CD4-positive, alpha-beta T cell treated with Interleukin-10 for 1 hour (primary cell): Measurements from ENCODE around the gene NEUROG3.

Source experiments
- DNase-seq: peaks from one replicate; pipeline ENCODE4 v3.0.0-alpha.2; 2020

Gene NEUROG3

DNA sequence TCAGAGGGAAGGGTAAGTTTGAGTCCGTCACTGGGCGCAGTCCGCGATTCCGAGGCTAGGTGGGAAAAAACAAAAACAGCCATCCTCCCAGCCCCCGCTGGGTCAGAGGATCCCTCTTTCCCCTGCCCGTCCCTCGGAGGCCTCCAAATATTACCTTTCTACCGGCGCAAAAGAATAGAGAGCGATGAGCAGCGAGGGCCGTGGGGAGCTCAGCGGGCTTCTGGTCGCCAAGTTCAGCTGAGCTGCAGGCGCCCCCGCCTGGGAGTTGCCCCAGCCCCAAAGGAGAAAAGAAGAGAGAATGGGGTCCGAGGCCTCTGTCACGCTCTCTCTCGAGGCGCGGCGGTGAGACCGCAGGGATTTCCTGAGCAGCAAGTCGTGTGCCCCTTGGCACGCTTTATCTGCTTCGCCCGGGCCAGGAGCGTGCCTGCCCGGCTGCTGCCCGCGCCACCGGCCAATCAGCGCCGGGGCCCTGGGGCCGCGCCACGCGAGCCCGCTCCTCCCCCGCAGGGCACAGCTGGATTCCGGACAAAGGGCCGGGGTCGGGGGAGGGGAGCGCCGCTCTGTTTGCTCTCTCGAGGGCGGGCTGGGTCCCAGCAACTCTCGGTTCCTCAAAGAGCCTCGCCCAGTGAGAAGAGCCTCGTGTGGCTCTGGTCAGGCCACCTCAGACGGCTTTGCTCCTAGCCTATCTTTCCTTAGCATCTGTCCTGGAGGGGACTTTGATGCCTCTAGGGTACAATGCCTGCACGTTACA lies at the start of gene NEUROG3:
Gene NEUROG3 (minus strand): TSS at position 367 of the 751 bp plus-strand sequence. CDS start 379 bp downstream, outside the sequence.
- DNase-seq = no peak

DNA sequence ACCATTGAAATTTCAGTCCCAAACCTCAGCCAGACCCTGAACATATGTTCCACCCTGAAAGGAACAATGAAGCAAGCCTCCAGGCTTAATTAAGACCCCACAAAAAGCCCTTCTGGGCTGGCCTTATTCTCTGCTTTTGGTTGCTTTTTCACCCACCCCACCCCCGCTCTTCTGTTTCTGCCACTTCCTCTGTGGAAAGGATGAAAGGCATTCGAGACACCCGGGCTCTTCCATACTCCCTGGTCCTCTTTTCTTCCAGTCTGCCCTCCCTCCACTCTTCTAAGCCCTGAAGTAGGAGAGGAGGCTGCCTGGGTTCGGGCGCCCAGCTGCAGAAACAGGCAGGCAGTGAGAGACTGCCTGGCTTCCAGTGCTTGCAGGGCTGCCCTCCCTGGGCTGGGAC lies 47.4 kb upstream of the NEUROG3 start:
- DNase-seq = no peak

- DNase-seq = no peak
Observed at GRCh38 chr10:69619626-69620025, 46.4 kb upstream of the NEUROG3 start.

- no peak for DNase-seq
Observed at GRCh38 chr10:69618746-69619145, 45.5 kb upstream of the NEUROG3 start.

DNA sequence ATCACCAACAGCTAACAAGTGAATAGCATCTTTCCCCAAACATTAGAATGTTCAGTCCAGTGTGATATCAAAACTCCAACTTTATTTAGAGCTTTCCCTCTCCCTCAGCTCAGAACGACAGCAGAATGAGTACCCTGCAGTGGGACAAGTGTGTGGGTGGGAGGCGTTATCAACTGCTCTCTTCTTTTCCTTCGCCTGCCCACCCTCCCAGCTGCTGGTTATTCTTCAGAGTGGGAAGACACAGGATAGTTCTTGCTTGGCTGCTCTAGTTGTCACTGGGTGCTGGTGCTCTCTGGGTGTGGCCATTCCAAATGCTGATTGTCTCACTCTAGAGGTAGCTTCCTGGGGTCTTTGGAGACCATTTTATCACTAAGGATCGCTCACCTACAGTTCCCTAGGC lies 43.1 kb upstream of the NEUROG3 start:
- DNase-seq = no peak

DNA sequence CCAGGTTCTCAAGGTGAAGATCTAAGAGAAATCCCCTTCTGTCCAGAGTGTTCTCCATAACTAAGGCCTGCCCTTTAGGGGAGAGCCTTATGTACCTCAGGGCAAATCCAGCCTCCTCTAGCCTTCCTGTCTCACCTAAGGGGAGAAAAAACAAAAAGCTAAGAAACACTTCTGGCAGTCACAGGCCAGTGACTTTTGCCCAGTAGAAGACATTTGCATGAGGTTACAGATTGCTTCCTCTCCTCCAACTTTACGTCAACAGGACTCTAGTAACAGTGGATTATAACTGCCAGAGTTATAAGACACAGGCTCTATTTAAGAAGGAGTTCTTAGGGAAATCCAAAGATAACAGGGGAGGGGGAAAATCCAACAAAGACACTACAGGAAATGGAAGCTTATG lies 40.9 kb upstream of the NEUROG3 start:
- no peak for DNase-seq

GRCh38 chr10:69612760-69613159 lies 39.5 kb upstream of the NEUROG3 start:
- no peak for DNase-seq

DNA sequence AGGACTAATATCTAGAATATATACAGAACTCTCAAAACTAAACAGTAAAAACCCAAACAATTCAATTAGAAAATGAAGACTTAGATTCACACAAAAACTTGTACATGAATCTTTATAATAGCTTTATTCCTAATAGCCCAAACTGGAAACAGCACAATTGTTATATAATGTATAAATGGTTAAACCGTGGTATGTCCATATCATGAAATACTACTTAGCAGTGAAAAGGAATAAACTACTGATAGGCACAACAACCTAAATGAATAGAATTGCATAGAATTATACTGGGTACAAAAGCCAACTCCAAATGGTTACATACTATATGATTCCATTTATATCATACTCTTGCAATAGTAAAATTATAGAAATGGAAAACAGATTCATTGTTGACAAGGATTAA lies 35.9 kb upstream of the NEUROG3 start:
- DNase-seq = no peak

- no peak for DNase-seq
Observed at GRCh38 chr10:69600761-69601330, 27.6 kb upstream of the NEUROG3 start.

- no peak for DNase-seq
Observed at GRCh38 chr10:69588358-69588757, 15.1 kb upstream of the NEUROG3 start.

- no peak for DNase-seq
Observed at GRCh38 chr10:69584624-69585023, 11.4 kb upstream of the NEUROG3 start.

DNA sequence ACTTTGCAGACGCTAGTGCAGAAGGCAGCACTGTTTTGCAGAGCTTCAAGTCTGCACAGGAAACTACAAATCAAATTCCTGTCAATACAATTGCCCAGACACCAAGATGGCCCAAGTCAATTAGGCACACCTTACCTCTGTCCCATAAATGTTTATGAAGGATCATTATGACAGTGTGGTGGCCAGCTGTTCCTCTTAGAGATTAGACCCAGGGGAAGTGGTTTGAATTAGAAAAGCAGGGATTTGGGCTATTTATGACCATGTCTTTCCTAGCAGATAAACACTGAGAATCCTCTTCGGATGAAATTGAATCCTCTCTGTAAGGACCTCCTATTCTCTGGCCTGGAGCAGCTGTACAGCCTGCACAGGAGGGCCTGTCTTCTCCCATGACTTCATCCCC lies 9.9 kb upstream of the NEUROG3 start:
- no peak for DNase-seq

DNA sequence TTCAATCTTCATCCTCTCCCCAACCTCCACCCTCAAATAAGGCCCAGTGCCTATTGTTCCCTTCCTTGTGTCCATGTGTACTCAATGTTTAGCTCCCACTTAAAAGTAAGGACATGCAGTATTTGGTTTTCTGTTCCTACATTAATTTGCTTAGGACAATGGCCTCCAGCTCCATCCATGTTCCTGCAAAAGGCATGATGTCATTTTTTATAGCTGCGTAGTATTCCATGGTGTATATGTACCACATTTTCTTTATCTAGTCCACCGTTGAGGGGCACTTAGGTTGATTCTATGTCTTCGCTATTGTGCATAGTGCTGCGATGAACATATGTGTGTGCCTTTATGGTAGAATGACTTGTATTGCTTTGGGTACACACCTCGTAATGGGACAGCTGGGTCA lies 7.2 kb upstream of the NEUROG3 start:
- no peak for DNase-seq

DNA sequence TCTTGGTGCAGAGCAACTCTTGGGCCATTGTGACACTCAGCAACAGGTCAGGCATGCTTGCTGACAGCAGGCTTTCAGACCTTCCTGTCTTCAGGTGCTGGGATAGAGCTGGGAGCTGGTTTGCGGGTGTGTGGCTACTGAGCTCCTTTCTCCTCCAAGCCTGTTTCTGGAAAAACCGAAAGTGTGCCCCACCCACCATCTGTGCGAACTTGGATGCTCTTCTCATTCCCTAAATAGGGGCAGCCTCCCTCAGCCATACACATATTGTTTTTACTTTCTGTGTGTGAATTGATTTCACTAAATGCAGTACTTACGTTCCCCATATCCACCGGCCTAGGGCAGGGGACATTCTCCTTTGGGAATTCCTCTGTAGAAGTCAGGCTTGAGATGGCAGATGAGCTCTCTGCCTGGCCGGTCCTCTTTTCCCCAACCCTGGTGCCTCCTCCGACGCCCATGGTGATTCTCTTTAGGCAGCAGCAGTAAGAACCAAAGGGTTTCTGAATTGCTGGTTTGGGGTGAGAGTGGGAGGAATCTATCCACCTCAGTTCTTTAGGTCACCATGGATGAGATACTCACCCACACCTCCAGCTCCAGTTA lies 6.3 kb upstream of the NEUROG3 start:
- DNase-seq = no peak

- no peak for DNase-seq
Observed at GRCh38 chr10:69578508-69578991, 5.3 kb upstream of the NEUROG3 start.

- DNase-seq = no peak
Observed at GRCh38 chr10:69577268-69578232, 4.3 kb upstream of the NEUROG3 start.

- no peak for DNase-seq
Observed at GRCh38 chr10:69576334-69577011, 3.3 kb upstream of the NEUROG3 start.

DNA sequence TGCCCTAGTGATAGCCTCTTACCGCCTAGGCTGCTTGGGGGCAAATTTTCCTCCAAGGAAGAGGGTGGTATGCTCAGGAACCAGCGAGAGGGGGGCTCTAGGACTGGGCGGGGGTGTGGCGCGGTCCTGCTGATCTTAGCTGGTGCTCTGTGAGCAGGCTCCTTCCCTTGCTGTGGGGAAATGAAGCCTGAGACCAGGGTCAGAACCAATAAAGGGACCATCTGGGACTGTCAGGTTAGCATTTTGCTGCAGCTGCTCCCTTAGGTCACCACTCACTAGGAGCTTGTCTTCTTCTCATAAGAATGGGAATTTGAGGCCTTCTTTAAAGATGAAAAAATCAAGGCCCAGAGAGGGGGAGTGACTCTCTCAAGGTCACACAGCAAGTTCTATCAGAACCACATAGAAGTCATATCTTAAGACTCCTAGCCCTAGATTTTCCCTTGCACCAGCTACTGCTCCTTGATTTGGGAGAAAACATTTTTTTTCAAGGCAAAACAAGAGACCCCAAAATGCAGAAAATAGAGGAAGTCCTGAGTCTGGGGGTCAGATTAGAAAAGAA lies 2.0 kb upstream of the NEUROG3 start:
- DNase-seq = no peak

GRCh38 chr10:69574571-69574978 lies 1.4 kb upstream of the NEUROG3 start:
- no peak for DNase-seq

DNA sequence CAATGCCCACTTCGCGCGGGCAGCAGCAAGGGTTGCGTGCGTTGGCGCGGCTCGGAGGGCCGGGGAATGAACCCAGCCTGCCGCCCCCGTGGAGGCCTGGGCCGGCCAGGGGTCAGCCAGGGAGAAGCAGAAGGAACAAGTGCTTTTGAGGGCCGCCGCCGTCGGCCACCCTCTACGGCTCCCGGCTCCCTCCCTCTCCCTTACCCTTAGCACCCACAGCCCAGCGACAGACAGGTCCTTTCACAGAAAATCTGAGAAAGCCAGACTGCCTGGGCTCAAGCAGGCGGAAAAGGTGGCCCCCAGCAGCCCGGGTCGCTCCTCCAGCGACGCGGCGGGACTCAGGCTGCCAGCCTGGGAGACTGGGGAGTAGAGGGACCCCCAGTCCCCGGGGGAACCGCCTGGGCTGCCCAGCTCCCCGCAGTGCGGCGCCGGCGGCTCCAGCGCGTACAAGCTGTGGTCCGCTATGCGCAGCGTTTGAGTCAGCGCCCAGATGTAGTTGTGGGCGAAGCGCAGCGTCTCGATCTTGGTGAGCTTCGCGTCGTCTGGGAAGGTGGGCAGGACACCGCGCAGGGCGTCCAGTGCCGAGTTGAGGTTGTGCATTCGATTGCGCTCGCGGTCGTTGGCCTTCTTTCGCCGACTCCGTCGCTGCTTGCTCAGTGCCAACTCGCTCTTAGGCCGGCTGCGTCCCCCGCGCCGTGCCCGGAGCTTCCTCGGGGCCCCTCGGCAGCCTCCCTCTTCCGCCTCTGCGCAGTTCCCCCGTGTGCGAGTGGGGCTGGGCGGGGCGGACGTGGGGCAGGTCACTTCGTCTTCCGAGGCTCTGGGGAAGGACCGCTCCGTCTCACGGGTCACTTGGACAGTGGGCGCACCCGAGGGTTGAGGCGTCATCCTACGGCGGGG lies 815 bp downstream of the NEUROG3 start:
- DNase-seq = peak; percentile 4

DNA sequence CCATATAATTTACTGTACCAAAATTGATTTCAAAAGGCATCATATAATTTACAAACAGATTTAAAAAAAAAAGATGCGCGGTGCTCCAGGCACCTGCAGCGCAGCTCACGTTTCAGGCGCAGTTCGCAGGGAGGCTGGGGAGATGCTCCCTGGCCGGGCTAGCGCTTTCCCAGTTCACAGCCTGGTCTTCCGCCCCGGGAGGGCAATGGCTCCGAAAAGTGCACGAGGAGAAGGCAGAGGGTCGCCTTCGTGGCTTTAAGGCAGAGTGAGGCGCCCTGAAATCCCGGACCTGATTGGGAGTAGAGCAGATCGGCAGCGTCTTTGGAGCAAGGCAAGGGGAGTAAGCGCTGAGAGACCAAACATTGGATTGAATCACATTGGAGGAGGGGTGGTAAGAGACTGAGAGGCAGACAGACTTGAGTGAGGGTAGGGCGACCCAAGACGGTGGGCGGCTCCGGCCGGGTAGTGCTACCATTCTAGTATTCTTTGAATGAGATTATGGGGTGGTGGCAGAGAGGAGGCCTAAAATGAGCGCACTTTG lies 1.5 kb downstream of the NEUROG3 start:
- no peak for DNase-seq
